CD4-positive, alpha-beta T cell treated with Interleukin-4 for 1 hour (primary cell): ENCODE data around the gene DCDC2.
"Not testable (repeated sequence)": the region's sequence is repeated elsewhere in the genome, so short reads cannot be mapped to it uniquely, and the experiment has no call there.

Source experiments
- DNase-seq, 2 donors: peaks; one replicate each; pipeline ENCODE4 v3.0.0-alpha.2; 2020 to 2022

The DCDC2 gene

GRCh38 chr6:24323632-24324337, 34.1 kb downstream of the DCDC2 start:
- DNase-seq = no peak

- no peak for DNase-seq
Observed at GRCh38 chr6:24322924-24323323, 34.9 kb downstream of the DCDC2 start.

GRCh38 chr6:24322446-24322845, 35.4 kb downstream of the DCDC2 start:
- DNase-seq = not testable (repeated sequence)

GRCh38 chr6:24321538-24322162, 36.2 kb downstream of the DCDC2 start:
- DNase-seq = no peak

- no peak for DNase-seq
Observed at GRCh38 chr6:24313251-24314141, 44.4 kb downstream of the DCDC2 start.

GRCh38 chr6:24311775-24312174, 46.1 kb downstream of the DCDC2 start:
- DNase-seq = not testable (repeated sequence)

- no peak for DNase-seq
Observed at GRCh38 chr6:24307881-24308280, 50.0 kb downstream of the DCDC2 start.

- DNase-seq = no peak
Observed at GRCh38 chr6:24306936-24307335, 50.9 kb downstream of the DCDC2 start.

GRCh38 chr6:24306038-24306437, 51.8 kb downstream of the DCDC2 start:
- no peak for DNase-seq

- no peak for DNase-seq
Observed at GRCh38 chr6:24296944-24297343, 60.9 kb downstream of the DCDC2 start.

GRCh38 chr6:24293852-24294251, 64.0 kb downstream of the DCDC2 start:
- DNase-seq = not testable (repeated sequence)

- DNase-seq = no peak
Observed at GRCh38 chr6:24287239-24287638, 70.6 kb downstream of the DCDC2 start.

- no peak for DNase-seq
Observed at GRCh38 chr6:24284006-24284405, 73.9 kb downstream of the DCDC2 start.

GRCh38 chr6:24283043-24283985, 74.5 kb downstream of the DCDC2 start:
- peak; percentile 33 to 45 for DNase-seq

- DNase-seq = no peak
Observed at GRCh38 chr6:24274441-24275083, 83.3 kb downstream of the DCDC2 start.

GRCh38 chr6:24273096-24273870, 84.6 kb downstream of the DCDC2 start:
- no peak for DNase-seq

GRCh38 chr6:24272553-24272952, 85.3 kb downstream of the DCDC2 start:
- DNase-seq = no peak

- DNase-seq = no peak
Observed at GRCh38 chr6:24272148-24272547, 85.7 kb downstream of the DCDC2 start.

GRCh38 chr6:24270011-24270410, 87.8 kb downstream of the DCDC2 start:
- no peak for DNase-seq

GRCh38 chr6:24258214-24258613, 99.6 kb downstream of the DCDC2 start:
- DNase-seq = not testable (repeated sequence)

- DNase-seq = no peak
Observed at GRCh38 chr6:24257282-24257681, 100.6 kb downstream of the DCDC2 start.
